GM23338 (cell line): ENCODE data around the gene FBLIM1.

Experiments
- CREB1 ChIP-seq: fragments of 250-450 bp; sonication (Bioruptor Pico); IDR thresholded peaks from 2 replicates; pipeline ENCODE4 v1.5.0; 2020; ENCODE audit warnings: low read depth, mild to moderate bottlenecking, moderate library complexity
- EZH2 ChIP-seq: fragments of 200-600 bp; sonication (generic); IDR thresholded peaks from one replicate; pipeline ENCODE4 v1.8.0; 2017; ENCODE audit warnings: antibody characterized with exemption, mild to moderate bottlenecking, low read depth; ENCODE audit not compliant: unreplicated experiment
- EZH2phosphoT487 ChIP-seq: fragments of 200-600 bp; sonication (generic); IDR thresholded peaks from one replicate; pipeline ENCODE4 v1.8.1; 2018; ENCODE audit warnings: antibody characterized with exemption; ENCODE audit not compliant: unreplicated experiment
- JUNB ChIP-seq: IDR thresholded peaks from one replicate; pipeline ENCODE4 v1.6.1; 2016; ENCODE audit warnings: antibody characterized with exemption; ENCODE audit not compliant: unreplicated experiment
- NANOG ChIP-seq: IDR thresholded peaks from 2 replicates; pipeline ENCODE4 v1.6.1; 2016; ENCODE audit warnings: antibody characterized with exemption, borderline replicate concordance
- POLR2AphosphoS5 ChIP-seq: IDR thresholded peaks from 2 replicates; pipeline ENCODE4 v1.6.1; 2016; ENCODE audit warnings: antibody characterized with exemption, low read depth
- TF ChIP-seq, protein P1 (sequence below), 2 experiments: fragments of 200-600 bp in 1 of 2; sonication (generic) in 1 of 2; conservative IDR thresholded peaks; 2 replicates each; pipeline versions ENCODE4 v1.5.1 to v1.6.1; 2016 to 2017; ENCODE audit warnings: antibody characterized with exemption in 2 of 2, low read depth in 2 of 2, mild to moderate bottlenecking in 2 of 2, moderate library complexity in 1 of 2
- TF ChIP-seq, protein P2 (sequence below): IDR thresholded peaks from one replicate; pipeline ENCODE4 v1.6.1; 2018; ENCODE audit warnings: antibody characterized with exemption; ENCODE audit not compliant: unreplicated experiment
- TF ChIP-seq, protein P3 (sequence below): IDR thresholded peaks from 2 replicates; pipeline ENCODE4 v1.6.1; 2016; ENCODE audit warnings: antibody characterized with exemption

DNA sequence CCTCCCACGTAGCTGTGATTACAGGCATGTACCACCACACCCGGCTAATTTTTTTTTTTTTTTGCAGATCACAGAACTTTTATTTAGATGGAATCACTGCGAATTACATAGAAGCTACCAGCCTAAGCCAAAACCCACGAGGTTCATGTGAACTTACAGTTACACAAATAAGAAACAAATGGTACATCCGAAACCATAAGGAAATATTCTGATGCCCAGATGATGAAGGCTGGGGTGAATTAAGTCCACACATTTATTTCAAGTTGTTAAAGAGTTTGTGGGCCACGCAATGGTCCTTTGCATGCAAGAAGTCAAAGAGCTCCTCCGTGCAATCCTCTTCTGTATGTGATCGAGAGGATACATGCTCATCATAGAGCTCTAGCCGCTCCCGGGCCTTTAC is 48.5 kb downstream of the FBLIM1 start:
- TF ChIP-seq, protein P1, sequence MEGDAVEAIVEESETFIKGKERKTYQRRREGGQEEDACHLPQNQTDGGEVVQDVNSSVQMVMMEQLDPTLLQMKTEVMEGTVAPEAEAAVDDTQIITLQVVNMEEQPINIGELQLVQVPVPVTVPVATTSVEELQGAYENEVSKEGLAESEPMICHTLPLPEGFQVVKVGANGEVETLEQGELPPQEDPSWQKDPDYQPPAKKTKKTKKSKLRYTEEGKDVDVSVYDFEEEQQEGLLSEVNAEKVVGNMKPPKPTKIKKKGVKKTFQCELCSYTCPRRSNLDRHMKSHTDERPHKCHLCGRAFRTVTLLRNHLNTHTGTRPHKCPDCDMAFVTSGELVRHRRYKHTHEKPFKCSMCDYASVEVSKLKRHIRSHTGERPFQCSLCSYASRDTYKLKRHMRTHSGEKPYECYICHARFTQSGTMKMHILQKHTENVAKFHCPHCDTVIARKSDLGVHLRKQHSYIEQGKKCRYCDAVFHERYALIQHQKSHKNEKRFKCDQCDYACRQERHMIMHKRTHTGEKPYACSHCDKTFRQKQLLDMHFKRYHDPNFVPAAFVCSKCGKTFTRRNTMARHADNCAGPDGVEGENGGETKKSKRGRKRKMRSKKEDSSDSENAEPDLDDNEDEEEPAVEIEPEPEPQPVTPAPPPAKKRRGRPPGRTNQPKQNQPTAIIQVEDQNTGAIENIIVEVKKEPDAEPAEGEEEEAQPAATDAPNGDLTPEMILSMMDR (conservative IDR thresholded peaks at IDR 0.05; ENCODE audit: low read depth in 2 of 2), result no peak
- TF ChIP-seq, protein P2, sequence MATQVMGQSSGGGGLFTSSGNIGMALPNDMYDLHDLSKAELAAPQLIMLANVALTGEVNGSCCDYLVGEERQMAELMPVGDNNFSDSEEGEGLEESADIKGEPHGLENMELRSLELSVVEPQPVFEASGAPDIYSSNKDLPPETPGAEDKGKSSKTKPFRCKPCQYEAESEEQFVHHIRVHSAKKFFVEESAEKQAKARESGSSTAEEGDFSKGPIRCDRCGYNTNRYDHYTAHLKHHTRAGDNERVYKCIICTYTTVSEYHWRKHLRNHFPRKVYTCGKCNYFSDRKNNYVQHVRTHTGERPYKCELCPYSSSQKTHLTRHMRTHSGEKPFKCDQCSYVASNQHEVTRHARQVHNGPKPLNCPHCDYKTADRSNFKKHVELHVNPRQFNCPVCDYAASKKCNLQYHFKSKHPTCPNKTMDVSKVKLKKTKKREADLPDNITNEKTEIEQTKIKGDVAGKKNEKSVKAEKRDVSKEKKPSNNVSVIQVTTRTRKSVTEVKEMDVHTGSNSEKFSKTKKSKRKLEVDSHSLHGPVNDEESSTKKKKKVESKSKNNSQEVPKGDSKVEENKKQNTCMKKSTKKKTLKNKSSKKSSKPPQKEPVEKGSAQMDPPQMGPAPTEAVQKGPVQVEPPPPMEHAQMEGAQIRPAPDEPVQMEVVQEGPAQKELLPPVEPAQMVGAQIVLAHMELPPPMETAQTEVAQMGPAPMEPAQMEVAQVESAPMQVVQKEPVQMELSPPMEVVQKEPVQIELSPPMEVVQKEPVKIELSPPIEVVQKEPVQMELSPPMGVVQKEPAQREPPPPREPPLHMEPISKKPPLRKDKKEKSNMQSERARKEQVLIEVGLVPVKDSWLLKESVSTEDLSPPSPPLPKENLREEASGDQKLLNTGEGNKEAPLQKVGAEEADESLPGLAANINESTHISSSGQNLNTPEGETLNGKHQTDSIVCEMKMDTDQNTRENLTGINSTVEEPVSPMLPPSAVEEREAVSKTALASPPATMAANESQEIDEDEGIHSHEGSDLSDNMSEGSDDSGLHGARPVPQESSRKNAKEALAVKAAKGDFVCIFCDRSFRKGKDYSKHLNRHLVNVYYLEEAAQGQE, result no peak
- TF ChIP-seq CREB1, result no peak
- no peak for TF ChIP-seq EZH2
- no peak for TF ChIP-seq POLR2AphosphoS5
- TF ChIP-seq EZH2phosphoT487, result no peak
- TF ChIP-seq, protein P3, sequence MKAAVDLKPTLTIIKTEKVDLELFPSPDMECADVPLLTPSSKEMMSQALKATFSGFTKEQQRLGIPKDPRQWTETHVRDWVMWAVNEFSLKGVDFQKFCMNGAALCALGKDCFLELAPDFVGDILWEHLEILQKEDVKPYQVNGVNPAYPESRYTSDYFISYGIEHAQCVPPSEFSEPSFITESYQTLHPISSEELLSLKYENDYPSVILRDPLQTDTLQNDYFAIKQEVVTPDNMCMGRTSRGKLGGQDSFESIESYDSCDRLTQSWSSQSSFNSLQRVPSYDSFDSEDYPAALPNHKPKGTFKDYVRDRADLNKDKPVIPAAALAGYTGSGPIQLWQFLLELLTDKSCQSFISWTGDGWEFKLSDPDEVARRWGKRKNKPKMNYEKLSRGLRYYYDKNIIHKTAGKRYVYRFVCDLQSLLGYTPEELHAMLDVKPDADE, result no peak
- no peak for TF ChIP-seq JUNB
- no peak for TF ChIP-seq NANOG
